ENCODE measurements around the gene METTL9.
"Not testable (repeated sequence)": the region's sequence is repeated elsewhere in the genome, so short reads cannot be mapped to it uniquely, and the experiment has no call there.

The METTL9 gene

DNA sequence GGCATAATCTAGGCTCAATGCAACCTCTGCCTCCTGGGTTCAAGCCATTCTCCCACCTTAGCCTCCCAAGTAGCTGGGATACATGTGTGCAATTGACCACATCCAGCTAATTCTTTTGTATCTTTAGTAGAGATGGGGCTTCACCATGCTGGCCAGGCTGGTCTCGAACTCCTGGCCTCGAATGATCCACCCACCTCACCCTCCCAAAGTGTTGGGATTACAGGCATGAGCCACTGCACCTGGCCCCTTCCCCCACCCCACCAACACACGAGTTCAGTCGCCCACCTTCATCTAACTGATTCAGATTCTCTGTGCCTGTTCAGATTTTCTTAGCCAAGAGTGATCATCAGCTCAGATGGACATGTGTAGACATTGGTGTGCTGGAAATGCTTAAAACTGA is 25.0 kb upstream of the METTL9 start:
- no peak for DNase-seq

DNA sequence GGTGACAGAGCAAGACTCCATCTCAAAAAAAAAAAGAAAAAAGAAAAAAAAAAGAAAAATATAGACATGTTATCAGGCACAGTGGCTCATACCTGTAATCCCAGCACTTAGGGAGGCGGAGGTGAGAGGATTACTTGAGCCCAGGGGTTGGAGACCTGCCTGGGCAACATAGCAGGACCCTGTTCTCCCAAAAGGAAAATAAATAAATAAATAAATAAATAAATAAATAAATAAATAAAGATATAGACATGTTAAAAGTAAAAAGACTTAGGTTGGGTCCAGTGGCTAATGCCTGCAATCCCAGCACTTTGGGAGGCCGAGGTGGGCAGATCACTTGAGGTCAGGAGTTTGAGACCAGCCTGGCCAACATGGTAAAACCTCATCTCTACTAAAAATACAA is 23.1 kb upstream of the METTL9 start:
- not testable (repeated sequence) for DNase-seq

DNA sequence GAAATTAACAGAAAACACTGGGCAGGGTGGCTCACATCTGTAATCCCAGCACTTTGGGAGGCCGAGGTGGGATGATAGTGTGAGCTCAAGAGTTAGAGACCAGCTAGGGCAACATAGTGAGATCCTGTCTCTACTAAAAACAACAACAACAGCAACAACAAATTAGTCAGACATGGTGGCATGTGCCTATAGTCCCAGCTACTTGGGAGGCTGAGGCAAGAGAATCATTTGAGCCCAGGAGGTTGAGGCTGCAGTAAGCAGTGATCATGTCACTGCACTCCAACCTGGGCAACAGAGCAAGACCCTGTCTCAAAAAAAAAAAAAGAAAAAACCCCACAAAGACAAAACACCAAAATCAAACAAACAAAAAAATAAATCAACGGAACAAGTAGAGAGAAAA is 21.9 kb upstream of the METTL9 start:
- not testable (repeated sequence) for DNase-seq

DNA sequence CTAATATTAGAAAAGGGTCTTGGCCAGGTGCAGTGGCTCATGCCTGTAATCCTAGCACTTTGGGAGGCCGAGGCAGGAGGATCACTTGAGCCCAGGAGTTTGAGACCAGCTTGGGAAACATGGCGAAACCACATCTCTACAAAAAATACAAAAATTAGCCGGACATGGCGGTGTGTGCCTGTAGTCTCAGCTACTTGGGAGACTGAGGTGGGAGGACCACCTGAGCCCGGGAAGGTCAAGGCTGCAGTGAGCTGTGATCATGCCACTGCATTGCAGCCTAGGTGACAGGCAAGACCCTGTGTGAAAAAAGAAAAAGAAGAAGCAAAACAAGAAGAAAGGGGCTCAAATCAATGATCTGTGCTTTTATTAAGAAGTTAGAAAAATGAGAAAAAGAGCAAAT is 21.1 kb upstream of the METTL9 start:
- not testable (repeated sequence) for DNase-seq

DNA sequence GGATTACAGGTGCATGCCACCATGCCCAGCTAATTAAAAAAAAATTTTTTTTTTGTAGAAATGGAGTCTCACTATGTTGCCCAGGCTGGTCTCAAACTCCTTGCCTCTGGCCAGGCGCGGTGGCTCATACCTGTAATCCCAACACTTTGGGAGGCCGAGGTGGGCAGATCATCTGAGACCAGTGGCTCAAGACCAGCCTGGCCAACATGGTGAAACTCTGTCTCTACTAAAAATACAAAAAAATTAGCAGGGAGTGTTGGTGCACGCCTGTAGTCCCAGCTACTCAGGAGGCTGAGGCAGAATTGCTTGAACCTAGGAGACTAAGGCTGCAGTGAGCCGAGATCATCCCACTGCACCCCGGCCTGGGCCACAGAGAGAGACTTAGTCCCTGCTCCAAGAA is 19.2 kb upstream of the METTL9 start:
- not testable (repeated sequence) for DNase-seq

DNA sequence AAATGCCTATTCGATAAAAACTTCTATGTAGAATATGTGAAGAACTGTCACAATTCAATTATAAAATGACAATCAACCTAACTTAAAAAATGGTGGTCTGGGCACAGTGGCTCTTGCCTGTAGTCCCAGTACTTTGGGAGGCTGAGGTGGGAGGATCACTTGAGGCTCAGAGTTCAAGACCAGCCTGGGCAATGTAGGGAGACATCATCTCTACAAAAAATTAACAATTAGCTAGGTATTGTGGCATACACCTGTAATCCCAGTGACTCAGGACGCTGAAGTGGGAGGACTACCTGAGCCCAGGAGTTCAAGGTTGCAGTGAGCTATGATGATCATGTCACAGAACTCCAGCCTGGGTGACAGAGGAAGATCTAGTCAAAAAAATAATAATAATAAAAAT is 18.6 kb upstream of the METTL9 start:
- DNase-seq: no peak

- DNase-seq: no peak
These were observed 14.6 kb upstream of the METTL9 start for GRCh38 chr16:21584817-21585216.

- DNase-seq: not testable (repeated sequence)
These were observed 10.8 kb upstream of the METTL9 start for GRCh38 chr16:21588593-21588992.

- no peak for DNase-seq
These were observed 9.8 kb upstream of the METTL9 start for GRCh38 chr16:21589551-21589950.

DNA sequence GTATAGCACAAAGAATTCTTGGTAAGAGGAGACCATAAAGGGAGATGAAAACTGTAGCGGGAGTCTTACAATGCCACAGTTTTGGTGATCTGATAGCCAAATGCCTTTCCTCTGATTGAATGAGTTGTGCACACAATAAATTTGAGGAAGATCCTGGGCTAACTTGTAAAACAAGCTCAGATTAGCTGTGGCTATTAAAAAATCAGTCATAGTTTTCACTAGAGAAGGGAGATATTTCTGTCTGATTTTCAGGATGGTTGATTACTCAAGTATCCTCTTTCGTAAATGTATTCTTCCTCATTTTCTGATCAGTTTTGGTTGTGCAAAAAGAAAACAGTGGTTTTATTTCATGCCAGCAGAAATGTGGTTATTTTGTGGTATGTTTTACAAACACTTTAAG is 9.1 kb upstream of the METTL9 start:
- DNase-seq: no peak

GRCh38 chr16:21590796-21591195 is 8.6 kb upstream of the METTL9 start:
- DNase-seq: no peak

DNA sequence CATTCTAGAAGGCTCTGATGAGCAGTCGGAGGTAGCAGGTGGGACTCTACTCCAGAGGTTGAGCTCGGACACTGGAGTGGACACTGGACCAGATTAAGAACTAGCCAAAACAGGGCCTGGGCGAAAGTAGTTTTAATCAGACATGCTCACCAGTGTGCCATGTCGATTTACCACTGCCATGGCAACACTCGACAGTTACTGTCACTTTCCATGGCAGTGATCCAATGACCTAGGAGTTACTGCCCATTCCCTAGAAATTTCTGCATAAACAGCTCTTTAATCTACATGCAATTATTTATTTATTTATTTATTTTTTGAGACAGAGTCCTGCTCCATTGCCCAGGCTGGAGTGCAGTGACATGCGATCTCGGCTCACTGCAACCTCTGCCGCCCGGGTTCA is 7.2 kb upstream of the METTL9 start:
- no peak for DNase-seq

GRCh38 chr16:21593530-21594289 is 5.7 kb upstream of the METTL9 start:
- DNase-seq: no peak

- no peak for DNase-seq
These were observed 1.8 kb upstream of the METTL9 start for GRCh38 chr16:21597561-21598030.

DNA sequence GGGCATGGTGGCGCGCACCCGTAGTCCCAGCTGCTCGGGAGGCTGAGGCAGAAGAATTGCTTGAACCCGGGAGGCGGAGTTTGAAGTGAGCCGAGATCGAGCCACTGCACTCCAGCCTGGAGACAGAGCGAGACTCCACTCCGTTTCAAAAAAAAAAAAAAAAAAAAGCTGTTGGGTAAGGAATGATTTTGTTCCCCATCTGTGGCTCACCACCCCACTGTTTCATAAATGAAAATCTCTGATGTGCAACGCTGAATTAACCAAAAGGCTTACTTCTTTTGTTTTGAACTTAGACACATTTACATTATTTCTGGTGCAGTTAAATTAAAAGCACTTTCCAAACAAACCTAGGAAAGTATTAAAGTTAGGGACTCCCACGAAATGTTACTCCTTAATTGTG is 1.2 kb upstream of the METTL9 start:
- DNase-seq: no peak

DNA sequence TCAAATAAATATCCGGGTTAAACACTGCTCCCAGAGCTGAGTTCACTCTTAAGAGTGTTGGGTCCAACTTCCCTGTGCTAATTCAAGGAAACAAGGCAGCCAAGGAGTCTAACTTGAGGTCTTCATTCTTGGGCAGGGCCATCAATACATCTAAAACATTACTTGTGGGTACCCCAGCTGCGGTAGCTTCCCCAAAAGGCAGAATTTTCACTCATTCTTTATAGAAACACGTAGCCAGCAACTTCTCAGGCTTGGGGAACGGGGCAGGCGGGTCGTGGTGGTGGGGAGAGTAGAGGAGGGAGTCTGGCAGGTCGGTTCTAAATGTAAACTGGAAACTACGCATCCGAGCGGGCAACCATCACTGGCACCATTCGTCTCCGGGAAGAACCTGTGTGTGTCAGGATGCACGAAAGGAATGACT is 666 bp upstream of the METTL9 start:
- no peak for DNase-seq

- no peak for DNase-seq
These were observed 825 bp downstream of the METTL9 start for GRCh38 chr16:21600031-21600773.

DNA sequence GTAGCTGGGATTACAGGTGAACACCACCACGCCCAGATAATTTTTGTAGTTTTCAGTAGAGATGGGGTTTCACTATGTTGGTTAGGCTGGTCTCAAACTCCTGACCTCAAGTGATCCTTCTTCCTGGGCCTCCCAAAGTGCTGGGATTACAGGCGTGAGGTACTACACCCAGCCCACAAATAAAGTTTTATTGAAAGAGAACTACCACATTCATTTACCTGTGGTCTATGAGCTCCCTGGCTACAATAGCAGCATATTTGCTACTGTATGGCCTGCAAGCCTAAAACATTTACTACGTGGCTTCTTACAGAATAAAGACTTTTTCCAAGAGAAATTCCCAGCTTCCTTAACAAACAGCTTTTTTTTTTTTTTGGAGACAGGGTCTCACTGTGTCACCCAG is 3.4 kb downstream of the METTL9 start:
- DNase-seq: no peak

- DNase-seq: no peak
These were observed 4.6 kb downstream of the METTL9 start for GRCh38 chr16:21603928-21604327.

GRCh38 chr16:21605848-21606247 is 6.5 kb downstream of the METTL9 start:
- DNase-seq: not testable (repeated sequence)

DNA sequence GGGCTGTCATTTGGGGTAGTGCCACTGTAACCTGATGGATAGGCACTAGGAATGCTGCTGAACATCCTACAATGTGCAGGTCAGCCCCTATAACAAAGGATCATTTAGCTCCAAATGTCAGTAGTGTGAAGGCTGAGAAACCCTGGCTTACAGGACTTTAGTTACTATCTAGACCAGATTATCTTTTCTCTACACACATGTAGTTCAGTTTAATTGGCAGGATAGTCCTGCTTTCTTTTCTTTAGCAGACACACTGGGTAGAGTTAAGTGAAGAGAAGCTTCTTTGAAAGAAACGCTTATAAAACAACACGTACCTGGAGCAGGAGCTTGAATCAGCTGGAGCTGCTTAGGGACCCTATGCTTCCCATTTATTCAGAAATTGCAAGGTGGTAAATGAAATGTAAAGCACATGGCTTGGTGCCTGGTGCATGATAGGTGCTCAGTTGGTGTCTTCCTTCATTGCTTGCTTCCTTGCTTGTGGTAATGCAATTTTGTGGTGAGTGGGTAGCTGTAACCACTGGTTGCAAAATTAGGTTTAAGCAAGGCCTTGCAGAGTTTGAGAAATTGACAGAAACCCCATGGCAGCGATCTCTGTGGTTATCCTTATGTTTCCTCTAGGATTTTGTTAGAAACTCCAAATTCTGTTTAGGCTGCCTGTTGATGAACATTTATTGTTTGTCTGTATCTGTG is 9.4 kb downstream of the METTL9 start:
- DNase-seq: no peak

- DNase-seq: no peak
These were observed 10.7 kb downstream of the METTL9 start for GRCh38 chr16:21610006-21610544.

DNA sequence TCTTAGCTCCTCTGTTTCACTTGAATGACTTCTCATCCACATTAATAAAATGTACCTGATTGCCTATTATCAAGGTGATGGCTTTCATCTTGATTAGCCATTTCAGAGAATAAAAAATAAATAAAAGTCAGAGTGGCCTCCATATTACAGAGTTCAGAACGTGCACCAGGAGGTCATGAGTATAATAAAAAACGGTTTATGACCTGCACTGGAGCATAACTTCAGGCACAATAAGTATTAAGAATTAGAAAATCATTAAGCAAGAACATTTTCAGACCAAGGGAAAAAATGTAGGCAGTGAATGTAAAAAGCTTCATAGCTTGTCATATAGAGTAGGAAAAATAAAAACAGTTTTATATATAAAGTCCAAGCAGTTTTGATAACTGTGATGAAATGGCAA is 11.4 kb downstream of the METTL9 start:
- DNase-seq: no peak

DNA sequence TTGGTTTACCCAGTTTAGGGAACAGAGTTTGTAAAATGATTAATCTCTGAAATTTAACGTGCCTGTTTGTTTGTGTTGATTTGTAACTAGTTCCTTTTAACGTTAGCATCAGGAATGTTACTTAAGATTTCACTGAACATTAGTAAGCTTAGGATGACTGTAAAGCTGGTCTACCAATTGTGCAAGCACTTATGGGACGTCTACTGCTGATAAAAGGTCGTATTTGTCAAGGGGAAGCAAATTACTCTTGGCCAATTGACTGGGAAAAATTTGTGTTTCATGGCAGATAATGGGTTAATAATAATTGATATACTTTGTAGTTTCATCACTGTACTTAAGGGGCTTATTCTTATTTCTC is 11.8 kb downstream of the METTL9 start:
- DNase-seq: no peak
